DOHH2 (cell line): ENCODE measurements around the gene SLC25A43.

ENCODE experiments used
- H3F3A ChIP-seq: fragments of 200-600 bp; sonication (generic), shearing (Covaris generic); 2 replicates; pipeline ENCODE4 v1.6.0; 2016; ENCODE audit warnings: antibody characterized with exemption, mild to moderate bottlenecking; ENCODE audit not compliant: control insufficient read depth, insufficient read depth
- H3K27ac ChIP-seq: fragments of 200-600 bp; sonication (generic); 2 replicates; pipeline ENCODE4 v1.5.1; 2014; ENCODE audit warnings: low read depth, mild to moderate bottlenecking, low read length, moderate library complexity
- H3K27me3 ChIP-seq: fragments of 200-600 bp; sonication (generic); 2 replicates; pipeline ENCODE4 v1.6.1; 2014; ENCODE audit warnings: mild to moderate bottlenecking, low read length, mixed read lengths; ENCODE audit not compliant: control insufficient read depth
- H3K36me3 ChIP-seq: fragments of 200-600 bp; sonication (generic); 2 replicates; pipeline ENCODE4 v1.6.1; 2014; ENCODE audit warnings: mild to moderate bottlenecking, low read length, moderate library complexity, mixed read lengths; ENCODE audit not compliant: control insufficient read depth
- H3K4me1 ChIP-seq: fragments of 200-600 bp; sonication (generic); 2 replicates; pipeline ENCODE4 v1.6.1; 2014; ENCODE audit warnings: mild to moderate bottlenecking, low read length, mixed read lengths; ENCODE audit not compliant: control insufficient read depth
- H3K4me2 ChIP-seq: fragments of 200-600 bp; sonication (generic); 2 replicates; pipeline ENCODE4 v1.6.0; 2014; ENCODE audit warnings: mild to moderate bottlenecking, low read length, moderate library complexity
- H3K4me3 ChIP-seq: fragments of 200-600 bp; sonication (generic); 2 replicates; pipeline ENCODE4 v1.5.1; 2014; ENCODE audit warnings: mild to moderate bottlenecking, low read length, mixed read lengths
- H3K79me2 ChIP-seq: fragments of 200-600 bp; sonication (generic); 2 replicates; pipeline ENCODE4 v1.6.1; 2014; ENCODE audit warnings: mild to moderate bottlenecking, low read length, mixed read lengths; ENCODE audit not compliant: control insufficient read depth
- H3K9me2 ChIP-seq: fragments of 200-600 bp; sonication (generic); replicated peaks from 2 replicates; pipeline ENCODE4 v1.6.1; 2014; ENCODE audit warnings: mild to moderate bottlenecking, low read length, mixed read lengths; ENCODE audit not compliant: control insufficient read depth
- H3K9me3 ChIP-seq: fragments of 200-600 bp; sonication (generic); 2 replicates; pipeline ENCODE4 v1.6.1; 2014; ENCODE audit warnings: antibody characterized with exemption, low read length, mixed read lengths; ENCODE audit not compliant: control insufficient read depth, insufficient read depth
- H4K20me1 ChIP-seq: fragments of 200-600 bp; sonication (generic); 2 replicates; pipeline ENCODE4 v1.6.0; 2014; ENCODE audit warnings: low read depth, mild to moderate bottlenecking, antibody characterized with exemption, low read length, moderate library complexity; ENCODE audit not compliant: control insufficient read depth, insufficient read depth
- EZH2phosphoT487 ChIP-seq: fragments of 200-600 bp; sonication (generic); IDR thresholded peaks from 2 replicates; pipeline ENCODE4 v1.6.1; 2017; ENCODE audit warnings: borderline replicate concordance, mild to moderate bottlenecking, antibody characterized with exemption, low read length, moderate library complexity, mixed read lengths
- TF ChIP-seq, protein P1 (sequence below): fragments of 200-600 bp; sonication (generic); IDR thresholded peaks from one replicate; pipeline ENCODE4 v1.5.1; 2014; ENCODE audit warnings: antibody characterized with exemption, mild to moderate bottlenecking, low read depth, low read length; ENCODE audit not compliant: poor library complexity, severe bottlenecking

Gene SLC25A43

DNA sequence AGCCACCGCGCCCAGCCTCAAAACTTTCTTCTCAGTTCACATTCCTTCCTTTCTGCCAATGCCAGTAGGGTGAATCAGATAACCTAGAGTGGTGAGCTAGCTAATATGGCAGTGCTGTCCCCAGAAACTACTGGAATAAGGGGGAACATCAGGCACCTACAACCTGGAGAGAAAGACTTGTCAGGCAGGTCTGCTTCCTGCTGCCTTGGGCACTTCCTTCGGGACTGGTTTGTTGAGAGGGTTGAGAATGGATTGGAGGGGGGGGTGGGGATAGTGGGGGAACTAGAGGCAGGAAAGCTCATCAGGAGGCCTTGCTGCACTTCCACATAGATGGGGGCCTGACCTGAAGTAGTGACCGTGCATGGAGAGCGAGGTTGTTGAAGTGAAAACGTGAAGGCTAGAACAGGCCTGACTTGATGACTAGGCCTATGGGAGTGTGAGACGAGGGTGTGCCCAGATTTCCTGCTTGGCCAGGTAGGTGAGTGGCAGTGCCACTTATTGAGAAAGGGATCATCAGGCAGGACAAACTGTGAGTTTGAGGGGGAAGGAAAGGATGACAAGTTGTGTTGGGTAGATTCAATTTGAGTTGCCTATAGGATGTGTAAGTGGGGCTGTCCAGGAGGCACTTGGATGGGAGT is 102.5 kb downstream of the SLC25A43 start:
- no peaks in the 10 kb centered on the region for H3K36me3 ChIP-seq
- H3K27me3 ChIP-seq: no peaks in the 10 kb centered on the region
- H3K79me2 ChIP-seq: no peaks in the 10 kb centered on the region
- H3K9me2 ChIP-seq: no peaks in the 10 kb centered on the region
- no peaks in the 10 kb centered on the region for H3K9me3 ChIP-seq
- no peaks in the 10 kb centered on the region for H4K20me1 ChIP-seq
- peak overlapping the region; percentile 21; the same call in 1 of the 2 replicates for H3K4me2 ChIP-seq
- H3K4me3 ChIP-seq: 0 out of 2 replicates have a peak overlapping the region, but pooled peaks have one; percentile 7
- peaks cover 16% of the 10 kb centered on the region for H3K4me1 ChIP-seq
- TF ChIP-seq EZH2phosphoT487: no peak
- TF ChIP-seq, protein P1, sequence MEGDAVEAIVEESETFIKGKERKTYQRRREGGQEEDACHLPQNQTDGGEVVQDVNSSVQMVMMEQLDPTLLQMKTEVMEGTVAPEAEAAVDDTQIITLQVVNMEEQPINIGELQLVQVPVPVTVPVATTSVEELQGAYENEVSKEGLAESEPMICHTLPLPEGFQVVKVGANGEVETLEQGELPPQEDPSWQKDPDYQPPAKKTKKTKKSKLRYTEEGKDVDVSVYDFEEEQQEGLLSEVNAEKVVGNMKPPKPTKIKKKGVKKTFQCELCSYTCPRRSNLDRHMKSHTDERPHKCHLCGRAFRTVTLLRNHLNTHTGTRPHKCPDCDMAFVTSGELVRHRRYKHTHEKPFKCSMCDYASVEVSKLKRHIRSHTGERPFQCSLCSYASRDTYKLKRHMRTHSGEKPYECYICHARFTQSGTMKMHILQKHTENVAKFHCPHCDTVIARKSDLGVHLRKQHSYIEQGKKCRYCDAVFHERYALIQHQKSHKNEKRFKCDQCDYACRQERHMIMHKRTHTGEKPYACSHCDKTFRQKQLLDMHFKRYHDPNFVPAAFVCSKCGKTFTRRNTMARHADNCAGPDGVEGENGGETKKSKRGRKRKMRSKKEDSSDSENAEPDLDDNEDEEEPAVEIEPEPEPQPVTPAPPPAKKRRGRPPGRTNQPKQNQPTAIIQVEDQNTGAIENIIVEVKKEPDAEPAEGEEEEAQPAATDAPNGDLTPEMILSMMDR: no peak
- no peaks in the 10 kb centered on the region for H3F3A ChIP-seq
- H3K27ac ChIP-seq: no peak overlapping the region

DNA sequence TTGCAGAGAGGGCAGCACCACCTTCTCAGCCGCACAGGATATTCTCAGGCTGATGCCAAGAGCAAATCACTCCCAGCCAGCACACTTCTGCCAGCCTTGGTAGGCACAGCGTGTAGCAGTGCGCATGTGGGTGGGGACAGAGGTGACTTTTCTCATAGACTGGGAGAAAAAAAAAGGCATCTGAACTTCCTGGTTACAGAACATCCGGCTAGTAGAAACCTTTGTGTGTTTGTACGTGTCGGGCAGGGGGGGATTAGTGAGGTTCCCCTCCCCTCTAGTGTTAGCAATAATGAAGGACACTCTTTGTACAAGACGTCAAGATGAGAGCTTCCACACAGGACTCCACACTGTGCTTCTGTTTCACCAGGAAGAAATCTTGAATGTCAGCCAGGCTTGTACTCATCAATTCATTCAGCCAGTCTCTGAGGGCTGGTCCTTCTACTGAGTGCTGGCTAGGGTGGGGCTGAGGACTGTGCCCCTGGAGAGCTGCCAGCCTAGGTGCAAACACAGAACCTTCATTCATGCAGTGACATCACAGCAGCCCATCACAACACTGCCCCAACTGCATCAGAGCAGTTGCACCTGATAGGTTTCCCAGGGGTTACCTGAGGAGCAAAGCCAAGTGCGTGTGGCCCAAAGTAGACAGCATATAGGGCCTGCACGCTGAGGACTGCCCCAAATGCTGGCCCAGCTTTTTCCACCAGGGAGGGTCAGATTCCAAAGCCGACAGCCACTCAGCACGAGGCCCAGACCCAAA is 103.8 kb downstream of the SLC25A43 start:
- no peaks in the 10 kb centered on the region for H3K9me2 ChIP-seq
- no peaks in the 10 kb centered on the region for H3K79me2 ChIP-seq
- H3K4me3 ChIP-seq: no peak overlapping the region
- no peak overlapping the region for H3K4me2 ChIP-seq
- H3K9me3 ChIP-seq: no peaks in the 10 kb centered on the region
- TF ChIP-seq, protein P1: no peak
- no peak for TF ChIP-seq EZH2phosphoT487
- no peak overlapping the region for H3K27ac ChIP-seq
- peaks cover 16% of the 10 kb centered on the region for H3K4me1 ChIP-seq
- H4K20me1 ChIP-seq: no peaks in the 10 kb centered on the region
- no peaks in the 10 kb centered on the region for H3K27me3 ChIP-seq
- H3F3A ChIP-seq: no peaks in the 10 kb centered on the region
- H3K36me3 ChIP-seq: no peaks in the 10 kb centered on the region

DNA sequence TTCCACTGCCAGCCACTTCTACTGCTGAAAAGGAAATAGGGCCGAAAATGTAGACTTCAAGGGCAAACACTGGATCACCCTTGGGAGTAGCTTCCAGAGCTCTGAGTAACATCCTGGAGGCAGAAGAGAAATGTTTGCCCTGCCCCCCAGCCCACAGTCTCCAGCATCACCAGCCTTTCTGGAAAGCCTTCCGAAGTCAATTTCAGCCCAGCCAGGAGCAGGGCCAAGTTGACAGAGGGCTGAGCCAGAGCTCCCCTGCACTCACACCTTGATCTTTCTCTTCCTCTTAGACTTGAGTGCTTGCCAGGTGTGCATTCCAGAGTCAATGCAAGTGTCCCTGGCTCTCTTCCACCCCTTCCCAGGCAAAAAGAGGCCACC is 104.3 kb downstream of the SLC25A43 start:
- Histone ChIP-seq H3K4me1 (peaks cover 16% of the 10 kb centered on the region), H3K4me2 (no peak overlapping the region), H3K9me2 (no peaks in the 10 kb centered on the region), H3K36me3 (no peaks in the 10 kb centered on the region), H4K20me1 (no peaks in the 10 kb centered on the region), H3K27me3 (no peaks in the 10 kb centered on the region), H3F3A (no peaks in the 10 kb centered on the region), H3K9me3 (no peaks in the 10 kb centered on the region), H3K27ac (no peak overlapping the region), H3K79me2 (no peaks in the 10 kb centered on the region), H3K4me3 (no peak overlapping the region)
- TF ChIP-seq, protein P1: no peak
- TF ChIP-seq EZH2phosphoT487: no peak
